Cardiac muscle cell (in vitro differentiated cells and primary cell): ENCODE measurements around the gene TPO. TPM values are rescaled to one million over a fixed set of nuclear protein-coding genes. Genes with fewer than 3 reads are reported as not detected.

ENCODE experiments used
- DNase-seq, 2 donors: peaks; one replicate each; pipeline versions ENCODE4 v3.0.0 to v3.0.0-alpha.2; 2010 to 2017; ENCODE audit warnings: low read depth in 1 of 2, low spot score in 1 of 2
- H3K27ac ChIP-seq: fragments of 200-600 bp; sonication (generic); 2 replicates; pipeline ENCODE4 v1.5.1; 2016
- H3K27me3 ChIP-seq: fragments of 200-600 bp; sonication (generic); 2 replicates; pipeline ENCODE4 v1.6.0; 2016; ENCODE audit warnings: control low read depth
- H3K36me3 ChIP-seq: fragments of 200-600 bp; sonication (generic); 2 replicates; pipeline ENCODE4 v1.5.1; 2016; ENCODE audit warnings: control low read depth
- H3K4me1 ChIP-seq: fragments of 200-600 bp; sonication (generic); 2 replicates; pipeline ENCODE4 v1.8.1; 2017; ENCODE audit warnings: low read depth, mild to moderate bottlenecking, mixed run types
- H3K4me3 ChIP-seq: fragments of 200-600 bp; sonication (generic); 2 replicates; pipeline ENCODE4 v1.5.1; 2016; ENCODE audit warnings: mild to moderate bottlenecking
- H3K9me3 ChIP-seq: fragments of 200-600 bp; sonication (generic); 2 replicates; pipeline ENCODE4 v1.5.1; 2017; ENCODE audit warnings: low read depth, mild to moderate bottlenecking, control low read depth
- CTCF ChIP-seq: IDR thresholded peaks from 2 replicates; pipeline ENCODE4 v1.5.1; 2012; ENCODE audit warnings: low read depth, mild to moderate bottlenecking, low read length
- polyA plus RNA-seq: library from polyadenylated mRNA; unstranded; fragments of >200 nt; fragmentation: Nextera tagmentation; extraction: Ambion mirVana; gene quantifications from 2 replicates; pipeline ENCODE4 v1.2.1, GENCODE V29; 2016
- total RNA-seq: library from RNA; depleted of rRNA; stranded (reverse); fragments of >200 nt; gene quantifications from 2 replicates; pipeline ENCODE4 v1.2.3, GENCODE V29; 2016

The TPO gene
- total and polyA plus RNA-seq, 2 experiments from 2014 or later = 0.46 to 0.71 TPM

DNA sequence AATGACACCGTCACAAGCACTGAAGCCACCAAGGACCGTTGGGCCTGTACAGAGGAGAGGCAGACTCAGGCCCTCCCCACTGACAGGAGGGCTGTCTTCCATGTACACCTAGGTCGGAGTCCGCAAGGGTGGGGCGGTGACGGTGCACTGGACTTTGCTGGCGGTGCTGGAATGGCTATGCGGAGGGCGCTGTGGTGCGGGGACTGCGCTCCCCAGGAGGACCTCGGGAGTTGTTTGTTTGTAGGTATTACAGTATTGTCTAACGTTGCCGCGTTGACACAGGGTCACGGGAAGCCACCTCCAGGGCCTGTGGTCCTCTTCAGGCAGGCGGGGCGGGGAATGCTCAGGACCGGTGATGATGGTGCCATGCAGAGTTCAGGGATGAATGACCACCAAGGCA is 126.2 kb downstream of the TPO start:
- DNase-seq = no peak
- Histone ChIP-seq H3K27me3 (no peaks in the 10 kb centered on the region), H3K4me1 (no peaks in the 10 kb centered on the region), H3K9me3 (no peaks in the 10 kb centered on the region), H3K27ac (no peak overlapping the region), H3K4me3 (no peak overlapping the region), H3K36me3 (no peaks in the 10 kb centered on the region)
- TF ChIP-seq CTCF = no peak

- no peak for DNase-seq
- Histone ChIP-seq H3K27me3 (no peaks in the 10 kb centered on the region), H3K36me3 (no peaks in the 10 kb centered on the region), H3K4me3 (no peak overlapping the region), H3K9me3 (no peaks in the 10 kb centered on the region), H3K4me1 (no peaks in the 10 kb centered on the region), H3K27ac (no peak overlapping the region)
- no peak for TF ChIP-seq CTCF
Measured at GRCh38 chr2:1539973-1540372, 126.7 kb downstream of the TPO start.

GRCh38 chr2:1540481-1540880 is 127.2 kb downstream of the TPO start:
- Histone ChIP-seq H3K36me3 (no peaks in the 10 kb centered on the region), H3K4me1 (no peaks in the 10 kb centered on the region), H3K27ac (no peak overlapping the region), H3K4me3 (no peak overlapping the region), H3K27me3 (no peaks in the 10 kb centered on the region), H3K9me3 (no peaks in the 10 kb centered on the region)
- DNase-seq = no peak
- no peak for TF ChIP-seq CTCF

GRCh38 chr2:1541040-1541439 is 127.8 kb downstream of the TPO start:
- H3K27me3 ChIP-seq = no peaks in the 10 kb centered on the region
- TF ChIP-seq CTCF = no peak
- no peak for DNase-seq
- H3K9me3 ChIP-seq = no peaks in the 10 kb centered on the region
- H3K27ac ChIP-seq = no peak overlapping the region
- H3K4me3 ChIP-seq = no peak overlapping the region
- no peaks in the 10 kb centered on the region for H3K36me3 ChIP-seq
- H3K4me1 ChIP-seq = no peaks in the 10 kb centered on the region

DNA sequence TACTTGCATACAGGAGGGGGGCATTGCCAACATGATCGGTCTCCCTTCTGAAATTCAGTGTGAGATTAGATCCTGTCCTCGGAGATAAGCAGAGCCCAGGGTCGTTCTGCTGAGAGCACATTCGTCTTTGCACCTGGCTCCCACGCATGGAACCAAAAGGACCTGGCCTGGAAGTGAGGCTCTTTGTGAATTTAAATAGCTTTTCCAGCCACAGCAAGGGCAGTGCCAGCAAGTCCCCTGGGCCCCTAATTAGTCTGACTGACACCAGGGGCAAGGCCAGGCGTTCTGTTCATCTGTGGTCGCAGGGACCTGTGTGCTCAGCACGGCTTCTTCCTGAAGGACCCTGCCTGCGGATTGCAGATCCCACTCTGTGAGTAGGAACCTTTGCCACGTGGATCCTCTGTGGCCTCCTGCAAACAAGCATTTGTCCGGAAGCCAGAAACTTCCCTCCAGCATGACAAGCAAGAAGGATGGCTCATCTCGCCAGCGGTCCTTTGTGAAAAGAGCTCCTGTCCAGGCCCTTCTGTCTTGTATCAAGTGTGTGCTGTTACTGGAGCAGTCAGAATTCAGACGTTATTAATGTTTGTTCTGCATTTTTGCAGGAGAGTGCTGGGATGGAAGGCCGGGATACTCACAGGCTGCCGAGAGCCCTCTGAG is 128.7 kb downstream of the TPO start:
- no peak for TF ChIP-seq CTCF
- H3K36me3 ChIP-seq = no peaks in the 10 kb centered on the region
- no peak for DNase-seq
- no peaks in the 10 kb centered on the region for H3K9me3 ChIP-seq
- no peaks in the 10 kb centered on the region for H3K27me3 ChIP-seq
- no peaks in the 10 kb centered on the region for H3K4me1 ChIP-seq
- H3K27ac ChIP-seq = no peak overlapping the region
- H3K4me3 ChIP-seq = no peak overlapping the region
